IPS DF 4.7 (cell line): ENCODE data around the gene ITPR1.

Experiments
- DNase-seq: peaks from one replicate; pipeline ENCODE4 v3.0.0-alpha.2; 2013; ENCODE audit warnings: low spot score; ENCODE audit errors: extremely low read depth

Gene ITPR1

GRCh38 chr3:4529876-4530588 is 36.9 kb downstream of the ITPR1 start:
- no peak for DNase-seq

GRCh38 chr3:4531478-4532025 is 38.4 kb downstream of the ITPR1 start:
- DNase-seq: no peak

- no peak for DNase-seq
These were observed 39.5 kb downstream of the ITPR1 start for GRCh38 chr3:4532535-4533112.

GRCh38 chr3:4533489-4534443 is 40.6 kb downstream of the ITPR1 start:
- DNase-seq: no peak

GRCh38 chr3:4534906-4535305 is 41.8 kb downstream of the ITPR1 start:
- DNase-seq: no peak

- no peak for DNase-seq
These were observed 43.1 kb downstream of the ITPR1 start for GRCh38 chr3:4536260-4536659.

GRCh38 chr3:4540267-4540666 is 47.1 kb downstream of the ITPR1 start:
- no peak for DNase-seq

GRCh38 chr3:4543110-4543509 is 50.0 kb downstream of the ITPR1 start:
- no peak for DNase-seq

GRCh38 chr3:4546346-4547178 is 53.4 kb downstream of the ITPR1 start:
- DNase-seq: no peak

- DNase-seq: no peak
These were observed 54.7 kb downstream of the ITPR1 start for GRCh38 chr3:4547799-4548198.

- no peak for DNase-seq
These were observed 55.2 kb downstream of the ITPR1 start for GRCh38 chr3:4548356-4548755.

GRCh38 chr3:4548780-4549179 is 55.6 kb downstream of the ITPR1 start:
- no peak for DNase-seq

GRCh38 chr3:4549896-4550295 is 56.7 kb downstream of the ITPR1 start:
- no peak for DNase-seq

- DNase-seq: no peak
These were observed 58.0 kb downstream of the ITPR1 start for GRCh38 chr3:4551051-4551711.

- DNase-seq: no peak
These were observed 58.8 kb downstream of the ITPR1 start for GRCh38 chr3:4551794-4552442.

GRCh38 chr3:4552811-4553210 is 59.7 kb downstream of the ITPR1 start:
- DNase-seq: no peak

- DNase-seq: no peak
These were observed 68.5 kb downstream of the ITPR1 start for GRCh38 chr3:4561661-4562060.

- no peak for DNase-seq
These were observed 69.4 kb downstream of the ITPR1 start for GRCh38 chr3:4562595-4562994.

- DNase-seq: no peak
These were observed 71.1 kb downstream of the ITPR1 start for GRCh38 chr3:4564270-4564669.
